HCT116 (cell line): ENCODE results near the gene TRIM65. TPM values are rescaled to one million over a fixed set of nuclear protein-coding genes. Genes with fewer than 3 reads are reported as not detected.

ENCODE experiments used
- ATAC-seq: fragments of 200-7000 bp; cut with Tn5 transposase; 2 replicates; pipeline ENCODE4 v1.9.1; 2020; ENCODE audit warnings: mild to moderate bottlenecking, moderate library complexity
- BruUV-seq: library from RNA; stranded (reverse); fragments of 400-500 nt; replicated peaks from 2 replicates; lab custom pipeline; 2021; lab: Mats Ljungman, UMichigan
- CTCF ChIA-PET: fragments of 300-600 bp; sonication (Branson Sonifier 250); formaldehyde crosslinking; loops from one replicate; lab custom pipeline; 2021; ENCODE audit warnings: antibody characterized with exemption; lab: Charles Lee
- POLR2A ChIA-PET: fragments of 300-600, 350-600 bp; sonication (Branson Sonifier 250); formaldehyde crosslinking; loops from one replicate; lab custom pipeline; 2021; ENCODE audit warnings: antibody characterized with exemption; lab: Charles Lee
- RAD21 ChIA-PET, 2 experiments: fragments of 300-600 bp; sonication (Branson Sonifier 250); formaldehyde crosslinking; loops; one replicate each; lab custom pipeline; 2023; ENCODE audit warnings: low total read pairs in 2 of 2; ENCODE audit not compliant: uncharacterized antibody in 2 of 2, unreplicated experiment in 2 of 2, low non-redundant PET in 1 of 2; lab: Charles Lee
- DNase-seq: peaks from one replicate; pipeline ENCODE4 v3.0.0-alpha.2; 2010; ENCODE audit warnings: low read depth, low spot score
- H2AFZ ChIP-seq: fragments of 200-600 bp; shearing (Covaris generic), sonication (generic); 2 replicates; pipeline ENCODE4 v1.6.1; 2017; ENCODE audit warnings: low read depth, mixed run types, mixed read lengths, antibody characterized with exemption, low read length; ENCODE audit not compliant: poor library complexity, severe bottlenecking
- H3K27ac ChIP-seq: 2 replicates; pipeline ENCODE4 v1.5.1; 2012; ENCODE audit warnings: low read depth, low read length
- H3K27me3 ChIP-seq: fragments of 200-600 bp; sonication (generic); 2 replicates; pipeline ENCODE4 v1.6.1; 2016; ENCODE audit warnings: mixed run types, low read length, mixed read lengths; ENCODE audit not compliant: insufficient read depth
- H3K36me3 ChIP-seq, 2 experiments: fragments of 200-500 bp in 1 of 2; fragments of 200-600 bp in 1 of 2; sonication (Bioruptor generic) in 1 of 2; sonication (generic) in 1 of 2; 2 replicates each; pipeline versions ENCODE4 v1.5.1 to v1.6.1; 2014 to 2016; ENCODE audit warnings: low read length in 2 of 2, inconsistent platforms in 1 of 2, mixed read lengths in 1 of 2, mixed run types in 1 of 2; ENCODE audit not compliant: insufficient read depth in 2 of 2, control insufficient read depth in 1 of 2
- H3K4me1 ChIP-seq, 2 experiments: fragments of 200-600 bp in 1 of 2; sonication (generic) in 1 of 2; 2 replicates each; pipeline versions ENCODE4 v1.5.1 to v1.6.1; 2012 to 2017; ENCODE audit warnings: low read length in 2 of 2, inconsistent platforms in 1 of 2, mild to moderate bottlenecking in 1 of 2, mixed read lengths in 1 of 2, mixed run types in 1 of 2, moderate library complexity in 1 of 2; ENCODE audit not compliant: insufficient read depth in 2 of 2, control insufficient read depth in 1 of 2
- H3K4me2 ChIP-seq: fragments of 200-600 bp; sonication (generic); 2 replicates; pipeline ENCODE4 v1.6.1; 2017; ENCODE audit warnings: mixed run types, low read length, mixed read lengths
- H3K4me3 ChIP-seq, 2 experiments: fragments of 200-600 bp in 1 of 2; sonication (generic) in 1 of 2; replicated peaks in 1 of 2; 2 replicates each; pipeline ENCODE4 v1.5.1; 2011 to 2016; ENCODE audit warnings: low read length in 2 of 2, control low read depth in 1 of 2, low read depth in 1 of 2, mild to moderate bottlenecking in 1 of 2, mixed read lengths in 1 of 2, mixed run types in 1 of 2
- H3K79me2 ChIP-seq: fragments of 200-600 bp; sonication (generic); 2 replicates; pipeline ENCODE4 v1.6.1; 2017; ENCODE audit warnings: mild to moderate bottlenecking, mixed run types, low read length, moderate library complexity, mixed read lengths; ENCODE audit not compliant: insufficient read depth
- H3K9ac ChIP-seq: fragments of 200-600 bp; sonication (generic); 2 replicates; pipeline ENCODE4 v1.6.1; 2016; ENCODE audit warnings: low read length, mixed read lengths
- H3K9me2 ChIP-seq: fragments of 200-600 bp; sonication (generic), shearing (Covaris generic); 2 replicates; pipeline ENCODE4 v1.6.1; 2017; ENCODE audit warnings: mixed run types, mild to moderate bottlenecking, moderate library complexity; ENCODE audit not compliant: insufficient read depth
- H3K9me3 ChIP-seq, 2 experiments: fragments of 200-500 bp in 1 of 2; fragments of 200-600 bp in 1 of 2; sonication (Bioruptor generic) in 1 of 2; sonication (generic) in 1 of 2; 2 replicates each; pipeline ENCODE4 v1.6.1; 2014 to 2017; ENCODE audit warnings: low read length in 2 of 2, mixed read lengths in 2 of 2, inconsistent platforms in 1 of 2, low read depth in 1 of 2, mild to moderate bottlenecking in 1 of 2, mixed run types in 1 of 2, moderate library complexity in 1 of 2; ENCODE audit not compliant: control insufficient read depth in 1 of 2, insufficient read depth in 1 of 2
- H4K20me1 ChIP-seq: fragments of 200-600 bp; sonication (generic), shearing (Covaris generic); 2 replicates; pipeline ENCODE4 v1.6.1; 2017; ENCODE audit warnings: mixed run types, mild to moderate bottlenecking, moderate library complexity; ENCODE audit not compliant: insufficient read depth
- CBX3 ChIP-seq: IDR thresholded peaks from 2 replicates; pipeline ENCODE4 v1.6.1; 2012; ENCODE audit warnings: low read depth
- EZH2 ChIP-seq: fragments of 200-600 bp; sonication (generic); IDR thresholded peaks from 2 replicates; pipeline ENCODE4 v1.6.1; 2017; ENCODE audit warnings: antibody characterized with exemption, mixed run types
- EZH2phosphoT487 ChIP-seq: fragments of 200-600 bp; IDR thresholded peaks from 2 replicates; pipeline ENCODE4 v1.6.1; 2018; ENCODE audit warnings: antibody characterized with exemption, borderline replicate concordance
- JUND ChIP-seq: IDR thresholded peaks from 2 replicates; pipeline ENCODE4 v1.6.1; 2012
- POLR2A ChIP-seq: IDR thresholded peaks from 2 replicates; pipeline ENCODE4 v1.7.0; 2011; ENCODE audit warnings: borderline replicate concordance; ENCODE audit not compliant: insufficient read depth, insufficient read length; ENCODE audit errors: extremely low read depth
- POLR2AphosphoS5 ChIP-seq: IDR thresholded peaks from 2 replicates; pipeline ENCODE4 v1.6.1; 2011; ENCODE audit warnings: mild to moderate bottlenecking, low read depth, low read length, moderate library complexity
- RAD21 ChIP-seq: IDR thresholded peaks from 2 replicates; pipeline ENCODE4 v1.6.1; 2012; ENCODE audit warnings: low read depth, mild to moderate bottlenecking
- SIN3A ChIP-seq: IDR thresholded peaks from 2 replicates; pipeline ENCODE4 v1.6.1; 2012; ENCODE audit warnings: low read depth
- SP1 ChIP-seq: IDR thresholded peaks from 2 replicates; pipeline ENCODE4 v1.6.1; 2012; ENCODE audit warnings: low read depth
- TCF7L2 ChIP-seq: IDR thresholded peaks from 2 replicates; pipeline ENCODE4 v1.7.0; 2011; ENCODE audit warnings: borderline replicate concordance, inconsistent platforms; ENCODE audit not compliant: insufficient read depth, insufficient read length; ENCODE audit errors: extremely low read depth
- YY1 ChIP-seq: IDR thresholded peaks from 2 replicates; pipeline ENCODE4 v1.6.1; 2011; ENCODE audit warnings: low read length, low read depth, moderate library complexity, mild to moderate bottlenecking; ENCODE audit not compliant: insufficient replicate concordance; ENCODE audit errors: extremely low read depth
- ZNF274 ChIP-seq: fragments of 200-500 bp; sonication (Bioruptor generic); IDR thresholded peaks from 2 replicates; pipeline ENCODE4 v1.6.1; 2014; ENCODE audit warnings: mild to moderate bottlenecking, low read depth, low read length, inconsistent platforms
- intact Hi-C: fragments of 100-400 bp; cut with micrococcal nuclease; formaldehyde crosslinking; loops from 2 replicates; pipeline ENCODE4 v1.10.0; 2022
- total RNA-seq: library from RNA; stranded (reverse); gene quantifications from one replicate; pipeline ENCODE4 v1.2.1, GENCODE V29; 2021; ENCODE audit not compliant: unreplicated experiment
- TF ChIP-seq, protein P1 (sequence below): IDR thresholded peaks from 2 replicates; pipeline ENCODE4 v1.6.1; 2012
- TF ChIP-seq, protein P2 (sequence below): IDR thresholded peaks from 2 replicates; pipeline ENCODE4 v1.6.1; 2011; ENCODE audit warnings: mild to moderate bottlenecking, low read length, moderate library complexity; ENCODE audit not compliant: insufficient replicate concordance; ENCODE audit errors: extremely low read depth
- TF ChIP-seq, protein P3 (sequence below), 3 experiments: fragments of 200-600 bp in 1 of 3; sonication (generic) in 1 of 3; IDR thresholded peaks in 2 of 3; conservative IDR thresholded peaks in 1 of 3; 2 replicates each; pipeline ENCODE4 v1.5.1; 2012 to 2017; ENCODE audit warnings: low read depth in 2 of 3, low read length in 2 of 3, antibody characterized with exemption in 1 of 3, borderline replicate concordance in 1 of 3, control low read depth in 1 of 3, mild to moderate bottlenecking in 1 of 3, mixed read lengths in 1 of 3, mixed run types in 1 of 3, moderate library complexity in 1 of 3; ENCODE audit not compliant: insufficient read depth in 1 of 3
- TF ChIP-seq, protein P4 (sequence below): IDR thresholded peaks from 2 replicates; pipeline ENCODE4 v1.6.1; 2012

TRIM65 gene
- total RNA-seq, 1 experiment from 2014 or later = 53.0 TPM

DNA sequence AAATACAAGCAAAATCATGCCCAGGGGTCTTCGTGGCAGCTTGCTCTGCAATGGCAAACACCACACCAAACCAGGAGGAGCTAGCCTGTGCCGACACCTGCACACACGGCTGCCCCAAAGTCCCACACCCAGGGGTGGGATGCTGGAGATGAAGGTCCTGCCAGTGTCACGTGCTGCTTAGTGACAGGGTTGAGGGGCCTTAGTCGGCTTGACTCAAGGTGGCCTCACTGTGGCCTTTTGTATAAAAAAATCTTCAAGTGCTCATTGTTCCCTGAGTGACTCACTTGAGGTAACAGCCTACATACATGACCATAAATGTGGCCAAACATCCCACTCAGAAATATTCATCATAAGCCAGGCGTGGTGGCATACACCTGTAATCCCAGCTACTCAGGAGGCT, 7.3 kb downstream of the TRIM65 start:
- H3K4me2 ChIP-seq = no peak overlapping the region; the same call in 1 of the 2 replicates
- intact Hi-C loops = no loop called here
- H3K36me3 ChIP-seq = no peaks in the 10 kb centered on the region
- no peak overlapping the region for H3K27ac ChIP-seq
- peaks cover 7 to 20% of the 10 kb centered on the region in 2 experiments for H3K4me1 ChIP-seq
- POLR2A ChIA-PET = interaction anchor here (0.6 to 3.4 kb wide), 7 partner anchors 10 to 733 kb away, joined by 3 to 15 read pairs (median 4); partner anchors contain the start of genes ACOX1, TEN1 and TRIM47
- DNase-seq (no peak), ATAC-seq (peak; percentile 63)
- CTCF ChIA-PET = interaction anchor here (0.7 kb wide), 2 partner anchors 30 to 34 kb away, joined by 3 to 4 read pairs; partner anchors contain the start of gene WBP2
- H3K4me3 ChIP-seq = no peak overlapping the region
- TSS peak; percentile 58 for BruUV-seq
- H2AFZ ChIP-seq = no peak overlapping the region
- no peaks in the 10 kb centered on the region for H3K9me3 ChIP-seq
- no peaks in the 10 kb centered on the region for H4K20me1 ChIP-seq
- H3K27me3 ChIP-seq = no peaks in the 10 kb centered on the region
- H3K79me2 ChIP-seq = peaks cover 6% of the 10 kb centered on the region; the same call in 1 of the 2 replicates
- no peak overlapping the region for H3K9ac ChIP-seq
- RAD21 ChIA-PET = interaction anchor here in 1 of 2 experiments (0.5 kb wide), 1 partner anchor 11 kb away, joined by 3 read pairs; the partner anchor contains the start of gene TRIM47
- no peaks in the 10 kb centered on the region for H3K9me2 ChIP-seq
- TF ChIP-seq, protein P1, sequence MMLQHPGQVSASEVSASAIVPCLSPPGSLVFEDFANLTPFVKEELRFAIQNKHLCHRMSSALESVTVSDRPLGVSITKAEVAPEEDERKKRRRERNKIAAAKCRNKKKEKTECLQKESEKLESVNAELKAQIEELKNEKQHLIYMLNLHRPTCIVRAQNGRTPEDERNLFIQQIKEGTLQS = no peak
- TF ChIP-seq POLR2A (no peak), ZNF274 (no peak), CBX3 (no peak), RAD21 (no peak), JUND (no peak), SIN3A (no peak), POLR2AphosphoS5 (no peak), EZH2 (no peak), EZH2phosphoT487 (no peak), TCF7L2 (no peak), YY1 (no peak), SP1 (no peak)
- TF ChIP-seq, protein P2, sequence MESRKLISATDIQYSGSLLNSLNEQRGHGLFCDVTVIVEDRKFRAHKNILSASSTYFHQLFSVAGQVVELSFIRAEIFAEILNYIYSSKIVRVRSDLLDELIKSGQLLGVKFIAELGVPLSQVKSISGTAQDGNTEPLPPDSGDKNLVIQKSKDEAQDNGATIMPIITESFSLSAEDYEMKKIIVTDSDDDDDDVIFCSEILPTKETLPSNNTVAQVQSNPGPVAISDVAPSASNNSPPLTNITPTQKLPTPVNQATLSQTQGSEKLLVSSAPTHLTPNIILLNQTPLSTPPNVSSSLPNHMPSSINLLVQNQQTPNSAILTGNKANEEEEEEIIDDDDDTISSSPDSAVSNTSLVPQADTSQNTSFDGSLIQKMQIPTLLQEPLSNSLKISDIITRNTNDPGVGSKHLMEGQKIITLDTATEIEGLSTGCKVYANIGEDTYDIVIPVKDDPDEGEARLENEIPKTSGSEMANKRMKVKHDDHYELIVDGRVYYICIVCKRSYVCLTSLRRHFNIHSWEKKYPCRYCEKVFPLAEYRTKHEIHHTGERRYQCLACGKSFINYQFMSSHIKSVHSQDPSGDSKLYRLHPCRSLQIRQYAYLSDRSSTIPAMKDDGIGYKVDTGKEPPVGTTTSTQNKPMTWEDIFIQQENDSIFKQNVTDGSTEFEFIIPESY = no peak
- TF ChIP-seq, protein P3, sequence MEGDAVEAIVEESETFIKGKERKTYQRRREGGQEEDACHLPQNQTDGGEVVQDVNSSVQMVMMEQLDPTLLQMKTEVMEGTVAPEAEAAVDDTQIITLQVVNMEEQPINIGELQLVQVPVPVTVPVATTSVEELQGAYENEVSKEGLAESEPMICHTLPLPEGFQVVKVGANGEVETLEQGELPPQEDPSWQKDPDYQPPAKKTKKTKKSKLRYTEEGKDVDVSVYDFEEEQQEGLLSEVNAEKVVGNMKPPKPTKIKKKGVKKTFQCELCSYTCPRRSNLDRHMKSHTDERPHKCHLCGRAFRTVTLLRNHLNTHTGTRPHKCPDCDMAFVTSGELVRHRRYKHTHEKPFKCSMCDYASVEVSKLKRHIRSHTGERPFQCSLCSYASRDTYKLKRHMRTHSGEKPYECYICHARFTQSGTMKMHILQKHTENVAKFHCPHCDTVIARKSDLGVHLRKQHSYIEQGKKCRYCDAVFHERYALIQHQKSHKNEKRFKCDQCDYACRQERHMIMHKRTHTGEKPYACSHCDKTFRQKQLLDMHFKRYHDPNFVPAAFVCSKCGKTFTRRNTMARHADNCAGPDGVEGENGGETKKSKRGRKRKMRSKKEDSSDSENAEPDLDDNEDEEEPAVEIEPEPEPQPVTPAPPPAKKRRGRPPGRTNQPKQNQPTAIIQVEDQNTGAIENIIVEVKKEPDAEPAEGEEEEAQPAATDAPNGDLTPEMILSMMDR (IDR thresholded peaks at IDR 0.05 in 2 of 3, conservative IDR thresholded peaks at IDR 0.05 in 1 of 3; ENCODE audit: borderline replicate concordance in 1 of 3, insufficient read depth in 1 of 3, low read depth in 2 of 3, low read length in 2 of 3) = no peak
- TF ChIP-seq, protein P4, sequence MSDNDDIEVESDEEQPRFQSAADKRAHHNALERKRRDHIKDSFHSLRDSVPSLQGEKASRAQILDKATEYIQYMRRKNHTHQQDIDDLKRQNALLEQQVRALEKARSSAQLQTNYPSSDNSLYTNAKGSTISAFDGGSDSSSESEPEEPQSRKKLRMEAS = no peak
